HepG2 (cell line): ENCODE measurements around the gene ATF3. TPM values are rescaled to one million over a fixed set of nuclear protein-coding genes. Genes with fewer than 3 reads are reported as not detected.

Source experiments
- ATAC-seq: fragments of 200-7000 bp; cut with Tn5 transposase; 3 replicates; pipeline ENCODE4 v1.9.1; 2020; ENCODE audit warnings: mild to moderate bottlenecking, moderate library complexity
- BruUV-seq: library from RNA; stranded (reverse); fragments of 400-500 nt; replicated peaks from 2 replicates; lab custom pipeline; 2021; lab: Mats Ljungman, UMichigan
- CTCF ChIA-PET: fragments of 300-600 bp; formaldehyde crosslinking; extraction: SDS; loops from one replicate; lab custom pipeline; 2021; ENCODE audit warnings: low total read pairs, inconsistent platforms, low intra/inter-chr PET ratio; lab: Yijun Ruan, JAX
- POLR2A ChIA-PET: fragments of 350-600 bp; sonication (Branson Sonifier 250); formaldehyde crosslinking; loops from one replicate; lab custom pipeline; 2020; ENCODE audit warnings: antibody characterized with exemption, inconsistent platforms; lab: Yijun Ruan, JAX
- DNase-seq: peaks from one replicate; pipeline ENCODE4 v3.0.0-alpha.2; 2015; ENCODE audit warnings: low spot score
- FAIRE-seq: peaks from 3 replicates; lab custom pipeline; 2011; peaks lifted over from hg19 to GRCh38; lab: Jason Lieb, UNC
- H2AFZ ChIP-seq: one replicate; pipeline ENCODE4 v1.6.1; 2011; ENCODE audit warnings: low read length, inconsistent platforms
- H3K27ac ChIP-seq: fragments of 300-600 bp; 3 replicates; pipeline ENCODE4 v1.8.0; 2011; ENCODE audit warnings: mixed run types, mild to moderate bottlenecking, mixed read lengths, low read length, inconsistent platforms; ENCODE audit not compliant: insufficient read depth; ENCODE audit errors: extremely low read length
- H3K27me3 ChIP-seq, 2 experiments: fragments of 200-600 bp in 1 of 2; 2 replicates in 1 of 2; 3 replicates in 1 of 2; pipeline versions ENCODE4 v1.6.0 to v1.8.0; 2011; ENCODE audit warnings: low read length in 2 of 2, mild to moderate bottlenecking in 2 of 2, moderate library complexity in 2 of 2, inconsistent platforms in 1 of 2; ENCODE audit not compliant: insufficient read depth in 2 of 2, control insufficient read depth in 1 of 2
- H3K36me3 ChIP-seq, 2 experiments: fragments of 200-600 bp in 1 of 2; replicated peaks in 1 of 2; 2 replicates in 1 of 2; 3 replicates in 1 of 2; pipeline versions ENCODE4 v1.5.1 to v1.8.0; 2011; ENCODE audit warnings: low read length in 2 of 2, inconsistent platforms in 1 of 2; ENCODE audit not compliant: insufficient read depth in 2 of 2, control insufficient read depth in 1 of 2
- H3K4me1 ChIP-seq: 2 replicates; pipeline ENCODE4 v1.5.1; 2012; ENCODE audit warnings: low read length, inconsistent platforms; ENCODE audit not compliant: insufficient read depth
- H3K4me2 ChIP-seq: 2 replicates; pipeline ENCODE4 v1.6.0; 2011; ENCODE audit warnings: low read depth, low read length, inconsistent platforms
- H3K4me3 ChIP-seq, 3 experiments: fragments of 200-600 bp in 1 of 3; sonication (generic), shearing (Covaris generic) in 1 of 3; replicated peaks in 1 of 3; 2 replicates each; pipeline ENCODE4 v1.5.1; 2011 to 2016; ENCODE audit warnings: low read length in 3 of 3, inconsistent platforms in 2 of 3, low read depth in 2 of 3, mild to moderate bottlenecking in 2 of 3, control low read depth in 1 of 3, mixed read lengths in 1 of 3; ENCODE audit not compliant: insufficient read depth in 1 of 3
- H3K79me2 ChIP-seq: one replicate; pipeline ENCODE4 v1.6.1; 2011; ENCODE audit warnings: low read length, inconsistent platforms; ENCODE audit not compliant: insufficient read depth
- H3K9ac ChIP-seq: 2 replicates; pipeline ENCODE4 v1.6.0; 2011; ENCODE audit warnings: mild to moderate bottlenecking, low read depth, low read length, inconsistent platforms; ENCODE audit not compliant: insufficient read depth
- H3K9me3 ChIP-seq: 2 replicates; pipeline ENCODE4 v1.5.1; 2012; ENCODE audit warnings: mild to moderate bottlenecking, low read length
- H4K20me1 ChIP-seq: 2 replicates; pipeline ENCODE4 v1.6.0; 2011; ENCODE audit warnings: inconsistent platforms, mild to moderate bottlenecking, low read length, moderate library complexity; ENCODE audit not compliant: insufficient read depth
- ARHGAP35 ChIP-seq: sonication (generic); formaldehyde crosslinking; IDR thresholded peaks from 2 replicates; pipeline ENCODE4 v1.9.0; 2022; ENCODE audit warnings: mild to moderate bottlenecking, inconsistent platforms, moderate library complexity, missing genetic modification reagents, borderline replicate concordance
- MIER2 ChIP-seq: IDR thresholded peaks from 2 replicates; pipeline ENCODE4 v1.6.1; 2016; ENCODE audit warnings: missing biosample characterization, missing genetic modification reagents
- MXD4 ChIP-seq: IDR thresholded peaks from 2 replicates; pipeline ENCODE4 v1.6.1; 2016; ENCODE audit warnings: mild to moderate bottlenecking, missing biosample characterization, missing genetic modification reagents
- TCF7L2 ChIP-seq: IDR thresholded peaks from 2 replicates; pipeline ENCODE4 v1.6.1; 2011; ENCODE audit warnings: mild to moderate bottlenecking, low read depth, low read length, moderate library complexity
- WGBS: methylation state at CpG from one replicate; pipeline ENCODE4 v1.1.6; 2017; ENCODE audit warnings: low lambda C conversion rate; 5-methylcytosine and 5-hydroxymethylcytosine counted together
- in situ Hi-C: cut with HindIII; loops from 2 replicates; pipeline ENCODE4 v1.10.0; 2017; ENCODE audit warnings: low pct_unique_long_range_greater_than_20kb; ENCODE audit not compliant: extremely low pct_ligation_motif_present
- intact Hi-C: fragments of 100-400 bp; cut with micrococcal nuclease; formaldehyde crosslinking; loops from one replicate; pipeline ENCODE4 v1.10.0; 2022; ENCODE audit not compliant: unreplicated experiment
- polyA plus RNA-seq, 8 experiments: library from polyadenylated mRNA; depleted of rRNA in 3 of 8; stranded (reverse) in 7 of 8; unstranded in 1 of 8; fragments of >200 nt; fragmentation: Illumina TruSeq in 4 of 8; extraction: Trizol in 4 of 8; gene quantifications; 2 replicates each; pipeline versions ENCODE4 v1.2.1 to v1.2.3, GENCODE V29; 2011 to 2016; ENCODE audit warnings: low read depth in 4 of 8, missing spikeins in 1 of 8, mixed read lengths in 1 of 8; ENCODE audit not compliant: insufficient read depth in 1 of 8
- total RNA-seq, 5 experiments: library from RNA; depleted of rRNA; stranded (reverse); fragments of >200 nt; fragmentation: Illumina TruSeq; extraction: Trizol; gene quantifications; 2 replicates each; pipeline ENCODE4 v1.2.3, GENCODE V29; 2016; ENCODE audit warnings: low read depth in 1 of 5
- TF ChIP-seq, protein P1 (sequence below): sonication (generic); formaldehyde crosslinking; IDR thresholded peaks from 2 replicates; pipeline ENCODE4 v1.4.0; 2020; ENCODE audit warnings: missing genetic modification reagents
- TF ChIP-seq, protein P2 (sequence below): sonication (generic); formaldehyde crosslinking; IDR thresholded peaks from 2 replicates; pipeline ENCODE4 v1.4.0; 2020; ENCODE audit warnings: mild to moderate bottlenecking, missing genetic modification reagents
- TF ChIP-seq, protein P3 (sequence below): IDR thresholded peaks from 2 replicates; pipeline ENCODE4 v1.4.0; 2020; ENCODE audit warnings: mild to moderate bottlenecking, missing genetic modification reagents

ATF3 gene
- total and polyA plus RNA-seq, 2 of the 13 experiments (the other 11 are each of a cell fraction or from before 2014, with no cell fraction given), result 5.0 to 13.0 TPM

DNA sequence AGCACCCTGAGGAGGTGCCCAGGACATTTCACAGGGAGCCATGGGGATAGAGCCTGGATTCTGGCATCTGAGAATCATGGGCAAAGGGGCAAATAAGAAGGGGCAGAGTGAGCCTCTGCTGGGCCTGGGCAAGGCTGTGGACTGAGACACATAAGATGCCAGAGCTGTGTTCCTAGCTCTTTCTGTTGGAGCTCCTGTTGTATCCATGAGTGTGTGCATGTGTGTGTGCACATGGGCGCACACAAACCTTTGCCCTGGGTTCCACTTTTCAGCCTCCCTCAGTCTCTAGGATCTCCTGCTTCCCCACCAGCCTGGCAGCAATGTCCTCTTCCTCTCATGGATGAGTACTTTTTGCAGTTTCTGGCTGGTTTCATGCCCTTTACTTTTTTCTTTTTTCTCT lies 44.0 kb downstream of the ATF3 start:
- peaks cover 2 to 16% of the 10 kb centered on the region in 2 experiments; a peak in 1 of 5 replicates for H3K27me3 ChIP-seq
- no peak overlapping the region for H3K4me3 ChIP-seq
- ATAC-seq, result no peak
- CTCF ChIA-PET, result no interaction called here
- BruUV-seq, result no TSS peak
- no peaks in the 10 kb centered on the region for H3K79me2 ChIP-seq
- H3K36me3 ChIP-seq, result no peaks in the 10 kb centered on the region
- no peaks in the 10 kb centered on the region for H3K4me1 ChIP-seq
- intact Hi-C loops (no loop called here), in situ Hi-C loops (no loop called here)
- H3K9ac ChIP-seq, result no peak overlapping the region
- no peak overlapping the region for H3K4me2 ChIP-seq
- H3K27ac ChIP-seq, result no peak overlapping the region
- no peak for DNase-seq
- POLR2A ChIA-PET, result no interaction called here
- H4K20me1 ChIP-seq, result no peaks in the 10 kb centered on the region; the same call in 1 of the 2 replicates
- WGBS, result 60% methylated on average over 1 of the region's 1 CpG
- no peak overlapping the region for H2AFZ ChIP-seq
- no peak for FAIRE-seq
- H3K9me3 ChIP-seq, result no peaks in the 10 kb centered on the region
- TF ChIP-seq ARHGAP35 (CRISPR knock-in tag), result no peak
- TF ChIP-seq MXD4 (CRISPR knock-in tag), result no peak
- TF ChIP-seq, protein P1, sequence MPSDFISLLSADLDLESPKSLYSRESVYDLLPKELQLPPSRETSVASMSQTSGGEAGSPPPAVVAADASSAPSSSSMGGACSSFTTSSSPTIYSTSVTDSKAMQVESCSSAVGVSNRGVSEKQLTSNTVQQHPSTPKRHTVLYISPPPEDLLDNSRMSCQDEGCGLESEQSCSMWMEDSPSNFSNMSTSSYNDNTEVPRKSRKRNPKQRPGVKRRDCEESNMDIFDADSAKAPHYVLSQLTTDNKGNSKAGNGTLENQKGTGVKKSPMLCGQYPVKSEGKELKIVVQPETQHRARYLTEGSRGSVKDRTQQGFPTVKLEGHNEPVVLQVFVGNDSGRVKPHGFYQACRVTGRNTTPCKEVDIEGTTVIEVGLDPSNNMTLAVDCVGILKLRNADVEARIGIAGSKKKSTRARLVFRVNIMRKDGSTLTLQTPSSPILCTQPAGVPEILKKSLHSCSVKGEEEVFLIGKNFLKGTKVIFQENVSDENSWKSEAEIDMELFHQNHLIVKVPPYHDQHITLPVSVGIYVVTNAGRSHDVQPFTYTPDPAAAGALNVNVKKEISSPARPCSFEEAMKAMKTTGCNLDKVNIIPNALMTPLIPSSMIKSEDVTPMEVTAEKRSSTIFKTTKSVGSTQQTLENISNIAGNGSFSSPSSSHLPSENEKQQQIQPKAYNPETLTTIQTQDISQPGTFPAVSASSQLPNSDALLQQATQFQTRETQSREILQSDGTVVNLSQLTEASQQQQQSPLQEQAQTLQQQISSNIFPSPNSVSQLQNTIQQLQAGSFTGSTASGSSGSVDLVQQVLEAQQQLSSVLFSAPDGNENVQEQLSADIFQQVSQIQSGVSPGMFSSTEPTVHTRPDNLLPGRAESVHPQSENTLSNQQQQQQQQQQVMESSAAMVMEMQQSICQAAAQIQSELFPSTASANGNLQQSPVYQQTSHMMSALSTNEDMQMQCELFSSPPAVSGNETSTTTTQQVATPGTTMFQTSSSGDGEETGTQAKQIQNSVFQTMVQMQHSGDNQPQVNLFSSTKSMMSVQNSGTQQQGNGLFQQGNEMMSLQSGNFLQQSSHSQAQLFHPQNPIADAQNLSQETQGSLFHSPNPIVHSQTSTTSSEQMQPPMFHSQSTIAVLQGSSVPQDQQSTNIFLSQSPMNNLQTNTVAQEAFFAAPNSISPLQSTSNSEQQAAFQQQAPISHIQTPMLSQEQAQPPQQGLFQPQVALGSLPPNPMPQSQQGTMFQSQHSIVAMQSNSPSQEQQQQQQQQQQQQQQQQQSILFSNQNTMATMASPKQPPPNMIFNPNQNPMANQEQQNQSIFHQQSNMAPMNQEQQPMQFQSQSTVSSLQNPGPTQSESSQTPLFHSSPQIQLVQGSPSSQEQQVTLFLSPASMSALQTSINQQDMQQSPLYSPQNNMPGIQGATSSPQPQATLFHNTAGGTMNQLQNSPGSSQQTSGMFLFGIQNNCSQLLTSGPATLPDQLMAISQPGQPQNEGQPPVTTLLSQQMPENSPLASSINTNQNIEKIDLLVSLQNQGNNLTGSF (CRISPR knock-in tag), result no peak
- TF ChIP-seq MIER2 (CRISPR knock-in tag), result no peak
- TF ChIP-seq, protein P2, sequence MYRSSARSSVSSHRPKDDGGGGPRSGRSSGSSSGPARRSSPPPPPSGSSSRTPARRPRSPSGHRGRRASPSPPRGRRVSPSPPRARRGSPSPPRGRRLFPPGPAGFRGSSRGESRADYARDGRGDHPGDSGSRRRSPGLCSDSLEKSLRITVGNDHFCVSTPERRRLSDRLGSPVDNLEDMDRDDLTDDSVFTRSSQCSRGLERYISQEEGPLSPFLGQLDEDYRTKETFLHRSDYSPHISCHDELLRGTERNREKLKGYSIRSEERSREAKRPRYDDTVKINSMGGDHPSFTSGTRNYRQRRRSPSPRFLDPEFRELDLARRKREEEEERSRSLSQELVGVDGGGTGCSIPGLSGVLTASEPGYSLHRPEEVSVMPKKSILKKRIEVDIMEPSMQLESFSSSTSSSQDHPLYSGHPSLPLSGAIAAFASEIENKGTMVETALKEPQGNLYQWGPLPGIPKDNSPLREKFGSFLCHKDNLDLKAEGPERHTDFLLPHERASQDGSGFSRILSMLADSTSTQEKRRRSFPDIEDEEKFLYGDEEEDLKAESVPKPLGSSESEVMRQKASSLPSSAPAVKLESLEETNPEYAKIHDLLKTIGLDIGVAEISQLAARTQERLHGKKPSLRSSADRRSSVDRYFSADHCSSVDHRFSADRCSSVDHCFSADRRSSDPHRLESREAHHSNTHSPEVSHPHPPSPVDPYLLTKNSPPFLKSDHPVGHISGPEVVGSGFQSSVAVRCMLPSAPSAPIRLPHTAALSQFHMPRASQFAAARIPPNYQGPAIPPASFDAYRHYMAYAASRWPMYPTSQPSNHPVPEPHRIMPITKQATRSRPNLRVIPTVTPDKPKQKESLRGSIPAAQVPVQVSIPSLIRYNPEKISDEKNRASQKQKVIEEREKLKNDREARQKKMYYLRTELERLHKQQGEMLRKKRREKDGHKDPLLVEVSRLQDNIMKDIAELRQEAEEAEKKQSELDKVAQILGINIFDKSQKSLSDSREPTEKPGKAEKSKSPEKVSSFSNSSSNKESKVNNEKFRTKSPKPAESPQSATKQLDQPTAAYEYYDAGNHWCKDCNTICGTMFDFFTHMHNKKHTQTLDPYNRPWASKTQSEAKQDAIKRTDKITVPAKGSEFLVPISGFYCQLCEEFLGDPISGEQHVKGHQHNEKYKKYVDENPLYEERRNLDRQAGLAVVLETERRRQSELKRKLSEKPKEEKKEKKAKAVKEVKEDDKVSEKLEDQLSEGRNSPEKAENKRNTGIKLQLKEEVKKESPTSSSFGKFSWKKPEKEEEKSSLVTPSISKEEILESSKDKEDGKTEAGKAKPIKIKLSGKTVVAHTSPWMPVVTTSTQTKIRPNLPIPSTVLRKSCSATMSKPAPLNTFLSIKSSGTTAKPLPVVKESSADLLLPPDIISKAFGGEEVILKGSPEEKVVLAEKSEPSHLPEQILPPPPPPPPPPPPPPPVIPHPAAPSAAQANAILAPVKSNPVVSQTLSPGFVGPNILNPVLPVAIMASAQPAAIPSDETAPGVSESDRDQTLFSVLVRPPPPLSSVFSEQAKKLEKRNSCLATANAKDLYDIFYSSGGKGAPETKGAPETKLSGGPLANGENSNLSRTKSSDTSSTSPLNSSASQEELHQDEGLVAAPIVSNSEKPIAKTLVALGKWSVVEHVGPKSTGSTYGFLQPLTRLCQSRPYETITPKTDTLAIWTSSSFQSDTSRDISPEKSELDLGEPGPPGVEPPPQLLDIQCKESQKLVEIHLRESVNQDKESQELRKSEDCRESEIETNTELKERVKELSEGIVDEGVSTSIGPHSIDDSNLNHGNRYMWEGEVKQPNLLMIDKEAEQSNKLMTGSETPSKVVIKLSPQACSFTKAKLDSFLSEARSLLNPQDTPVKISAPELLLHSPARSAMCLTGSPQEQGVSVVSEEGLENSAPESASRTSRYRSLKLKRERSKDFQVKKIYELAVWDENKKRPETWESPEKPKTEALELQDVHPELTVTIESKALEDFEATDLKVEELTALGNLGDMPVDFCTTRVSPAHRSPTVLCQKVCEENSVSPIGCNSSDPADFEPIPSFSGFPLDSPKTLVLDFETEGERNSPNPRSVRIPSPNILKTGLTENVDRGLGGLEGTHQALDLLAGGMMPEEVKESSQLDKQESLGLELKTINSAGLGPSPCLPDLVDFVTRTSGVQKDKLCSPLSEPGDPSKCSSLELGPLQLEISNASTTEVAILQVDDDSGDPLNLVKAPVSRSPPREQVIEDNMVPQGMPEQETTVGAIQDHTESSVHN (CRISPR knock-in tag), result no peak
- TF ChIP-seq, protein P3, sequence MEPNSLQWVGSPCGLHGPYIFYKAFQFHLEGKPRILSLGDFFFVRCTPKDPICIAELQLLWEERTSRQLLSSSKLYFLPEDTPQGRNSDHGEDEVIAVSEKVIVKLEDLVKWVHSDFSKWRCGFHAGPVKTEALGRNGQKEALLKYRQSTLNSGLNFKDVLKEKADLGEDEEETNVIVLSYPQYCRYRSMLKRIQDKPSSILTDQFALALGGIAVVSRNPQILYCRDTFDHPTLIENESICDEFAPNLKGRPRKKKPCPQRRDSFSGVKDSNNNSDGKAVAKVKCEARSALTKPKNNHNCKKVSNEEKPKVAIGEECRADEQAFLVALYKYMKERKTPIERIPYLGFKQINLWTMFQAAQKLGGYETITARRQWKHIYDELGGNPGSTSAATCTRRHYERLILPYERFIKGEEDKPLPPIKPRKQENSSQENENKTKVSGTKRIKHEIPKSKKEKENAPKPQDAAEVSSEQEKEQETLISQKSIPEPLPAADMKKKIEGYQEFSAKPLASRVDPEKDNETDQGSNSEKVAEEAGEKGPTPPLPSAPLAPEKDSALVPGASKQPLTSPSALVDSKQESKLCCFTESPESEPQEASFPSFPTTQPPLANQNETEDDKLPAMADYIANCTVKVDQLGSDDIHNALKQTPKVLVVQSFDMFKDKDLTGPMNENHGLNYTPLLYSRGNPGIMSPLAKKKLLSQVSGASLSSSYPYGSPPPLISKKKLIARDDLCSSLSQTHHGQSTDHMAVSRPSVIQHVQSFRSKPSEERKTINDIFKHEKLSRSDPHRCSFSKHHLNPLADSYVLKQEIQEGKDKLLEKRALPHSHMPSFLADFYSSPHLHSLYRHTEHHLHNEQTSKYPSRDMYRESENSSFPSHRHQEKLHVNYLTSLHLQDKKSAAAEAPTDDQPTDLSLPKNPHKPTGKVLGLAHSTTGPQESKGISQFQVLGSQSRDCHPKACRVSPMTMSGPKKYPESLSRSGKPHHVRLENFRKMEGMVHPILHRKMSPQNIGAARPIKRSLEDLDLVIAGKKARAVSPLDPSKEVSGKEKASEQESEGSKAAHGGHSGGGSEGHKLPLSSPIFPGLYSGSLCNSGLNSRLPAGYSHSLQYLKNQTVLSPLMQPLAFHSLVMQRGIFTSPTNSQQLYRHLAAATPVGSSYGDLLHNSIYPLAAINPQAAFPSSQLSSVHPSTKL (CRISPR knock-in tag), result no peak
- TF ChIP-seq TCF7L2, result no peak
